ENCODE data around the gene TTLL11. TPM values are rescaled to one million over a fixed set of nuclear protein-coding genes. Genes with fewer than 3 reads are reported as not detected.

The TTLL11 gene
- polyA plus RNA-seq, 4 donors: 3.2 to 4.8 (median 3.9) TPM

- WGBS, 3 donors: 82 to 88% (median 85%) methylated on average over 9 of the region's 9 CpGs
- no peak overlapping the region for H3K4me3 ChIP-seq (ENCODE audit: low read depth in 1 of 3, low read length in 3 of 3)
- H3K36me3 ChIP-seq (ENCODE audit: control insufficient read depth in 3 of 3, insufficient read depth in 2 of 3, low read depth in 1 of 3, low read length in 3 of 3): peaks cover 0 to 3% (median 0%) of the 10 kb centered on the region in 3 donors
- peaks cover 0 to 7% (median 0%) of the 10 kb centered on the region in 3 donors for H3K4me1 ChIP-seq (ENCODE audit: control insufficient read depth in 3 of 3, insufficient read depth in 2 of 3, low read depth in 1 of 3, low read length in 2 of 3)
- FAIRE-seq (no peak), DNase-seq (no peak)
- H3K9me3 ChIP-seq (ENCODE audit: control insufficient read depth in 2 of 2, insufficient read depth in 1 of 2, low read depth in 1 of 2, low read length in 1 of 2): no peaks in the 10 kb centered on the region
- H3K27ac ChIP-seq (ENCODE audit: low read depth in 1 of 3, low read length in 2 of 3): no peak overlapping the region
- H3K27me3 ChIP-seq (ENCODE audit: control insufficient read depth in 3 of 3, insufficient read depth in 3 of 3, low read length in 3 of 3): no peaks in the 10 kb centered on the region
These were observed 275.6 kb downstream of the TTLL11 start for GRCh38 chr9:121817476-121817875.

DNA sequence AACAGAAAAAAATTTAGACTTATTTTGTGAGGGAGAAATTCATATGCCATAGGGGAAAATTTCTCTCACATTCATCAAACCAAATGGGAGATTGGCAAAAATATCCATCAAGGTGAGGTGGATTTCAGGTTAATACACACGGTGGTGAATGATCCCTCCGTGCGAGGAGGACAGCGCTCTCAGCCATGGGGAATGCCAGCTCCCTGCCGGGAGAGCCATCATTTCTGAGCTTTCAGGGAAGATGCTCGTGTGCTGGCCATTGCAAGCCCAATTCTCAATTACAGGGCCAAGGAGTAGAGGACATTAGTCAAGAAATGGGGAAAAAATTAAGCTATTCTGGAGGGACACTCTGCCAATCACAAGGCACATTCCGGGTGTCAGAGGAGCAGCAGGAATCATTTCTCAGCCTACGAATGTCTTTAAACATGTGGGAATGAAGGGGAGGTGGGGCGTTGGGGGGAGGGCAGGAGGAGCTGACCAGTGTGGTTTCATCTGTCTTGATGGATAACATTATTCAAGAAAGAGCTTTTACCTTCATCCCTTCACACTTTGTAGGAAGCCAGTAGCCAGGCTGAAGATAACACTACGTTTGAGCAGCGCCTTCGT, 276.2 kb downstream of the TTLL11 start:
- Histone ChIP-seq H3K4me3 (ENCODE audit: low read depth in 1 of 3, low read length in 3 of 3) (no peak overlapping the region), H3K27me3 (ENCODE audit: control insufficient read depth in 3 of 3, insufficient read depth in 3 of 3, low read length in 3 of 3) (no peaks in the 10 kb centered on the region), H3K4me1 (ENCODE audit: control insufficient read depth in 3 of 3, insufficient read depth in 2 of 3, low read depth in 1 of 3, low read length in 2 of 3) (peaks cover 0 to 7% (median 0%) of the 10 kb centered on the region in 3 donors), H3K27ac (ENCODE audit: low read depth in 1 of 3, low read length in 2 of 3) (no peak overlapping the region), H3K36me3 (ENCODE audit: control insufficient read depth in 3 of 3, insufficient read depth in 2 of 3, low read depth in 1 of 3, low read length in 3 of 3) (peaks cover 0 to under 1% (median 0%) of the 10 kb centered on the region in 3 donors), H3K9me3 (ENCODE audit: control insufficient read depth in 2 of 2, insufficient read depth in 1 of 2, low read depth in 1 of 2, low read length in 1 of 2) (no peaks in the 10 kb centered on the region)
- DNase-seq: no peak
- WGBS, 3 donors: 74 to 82% (median 79%) methylated on average over 12 of the region's 12 CpGs
- no peak for FAIRE-seq

DNA sequence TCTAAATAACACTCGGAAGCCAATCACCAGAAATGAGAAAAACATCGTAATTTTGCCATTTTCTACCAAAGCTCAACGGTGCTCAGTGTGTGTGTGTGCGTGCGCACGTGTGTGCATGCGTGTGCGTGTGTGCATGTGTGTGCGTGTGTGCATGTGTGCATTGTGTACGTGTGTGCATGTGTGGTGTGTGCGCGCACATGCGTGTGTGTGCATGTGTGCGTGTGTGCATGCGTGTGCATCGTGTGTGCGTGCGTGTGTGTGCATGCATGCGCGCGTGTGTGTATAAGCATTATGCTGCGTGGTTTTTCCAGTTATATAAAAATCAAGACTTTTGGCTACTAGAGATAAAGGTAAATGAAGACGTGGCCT, 276.7 kb downstream of the TTLL11 start:
- FAIRE-seq: no peak
- no peaks in the 10 kb centered on the region for H3K27me3 ChIP-seq (ENCODE audit: control insufficient read depth in 3 of 3, insufficient read depth in 3 of 3, low read length in 3 of 3)
- H3K27ac ChIP-seq (ENCODE audit: low read depth in 1 of 3, low read length in 2 of 3): no peak overlapping the region
- DNase-seq: no peak
- peaks cover 0 to 7% (median 0%) of the 10 kb centered on the region in 3 donors for H3K4me1 ChIP-seq (ENCODE audit: control insufficient read depth in 3 of 3, insufficient read depth in 2 of 3, low read depth in 1 of 3, low read length in 2 of 3)
- no peak overlapping the region for H3K4me3 ChIP-seq (ENCODE audit: low read depth in 1 of 3, low read length in 3 of 3)
- no peaks in the 10 kb centered on the region for H3K9me3 ChIP-seq (ENCODE audit: control insufficient read depth in 2 of 2, insufficient read depth in 1 of 2, low read depth in 1 of 2, low read length in 1 of 2)
- H3K36me3 ChIP-seq (ENCODE audit: control insufficient read depth in 3 of 3, insufficient read depth in 2 of 3, low read depth in 1 of 3, low read length in 3 of 3): no peaks in the 10 kb centered on the region
- 87 to 93% (median 90%) methylated on average over 23 of the region's 23 CpGs for WGBS, 3 donors

- Histone ChIP-seq H3K9me3 (ENCODE audit: control insufficient read depth in 2 of 2, insufficient read depth in 1 of 2, low read depth in 1 of 2, low read length in 1 of 2) (no peaks in the 10 kb centered on the region), H3K4me3 (ENCODE audit: low read depth in 1 of 3, low read length in 3 of 3) (no peak overlapping the region), H3K27me3 (ENCODE audit: control insufficient read depth in 3 of 3, insufficient read depth in 3 of 3, low read length in 3 of 3) (no peaks in the 10 kb centered on the region), H3K36me3 (ENCODE audit: control insufficient read depth in 3 of 3, insufficient read depth in 2 of 3, low read depth in 1 of 3, low read length in 3 of 3) (no peaks in the 10 kb centered on the region), H3K27ac (ENCODE audit: low read depth in 1 of 3, low read length in 2 of 3) (no peak overlapping the region), H3K4me1 (ENCODE audit: control insufficient read depth in 3 of 3, insufficient read depth in 2 of 3, low read depth in 1 of 3, low read length in 2 of 3) (peaks cover 0 to 7% (median 0%) of the 10 kb centered on the region in 3 donors)
- FAIRE-seq (no peak), DNase-seq (peak in 1 of 2 donors; percentile 30)
- WGBS, 3 donors: 77 to 82% (median 80%) methylated on average over 31 of the region's 31 CpGs
These were observed 277.3 kb downstream of the TTLL11 start for GRCh38 chr9:121815546-121816448.

DNA sequence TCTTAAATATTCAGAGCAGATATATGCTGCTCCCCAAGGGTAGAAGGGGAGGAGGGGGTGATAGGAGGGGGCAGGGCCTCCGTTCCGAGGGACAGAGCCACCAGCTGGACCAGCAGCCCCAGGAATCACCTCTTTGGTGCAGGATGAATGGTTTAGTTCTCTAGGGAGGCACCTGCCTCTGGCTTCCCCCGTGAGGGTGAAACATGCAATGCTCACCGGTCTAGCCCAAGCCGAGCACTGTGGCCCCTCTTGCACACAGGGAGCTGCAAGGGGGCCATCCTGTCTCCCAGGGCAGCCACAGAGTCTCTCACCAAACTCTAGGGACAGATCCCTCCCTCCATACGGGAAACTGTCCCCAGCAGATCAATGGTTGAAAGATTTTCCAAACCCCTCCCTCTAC, 278.0 kb downstream of the TTLL11 start:
- WGBS, 3 donors: 88 to 89% (median 89%) methylated on average over 6 of the region's 6 CpGs
- FAIRE-seq: no peak
- no peak for DNase-seq
- Histone ChIP-seq H3K27ac (ENCODE audit: low read depth in 1 of 3, low read length in 2 of 3) (no peak overlapping the region), H3K4me3 (ENCODE audit: low read depth in 1 of 3, low read length in 3 of 3) (no peak overlapping the region), H3K9me3 (ENCODE audit: control insufficient read depth in 2 of 2, insufficient read depth in 1 of 2, low read depth in 1 of 2, low read length in 1 of 2) (no peaks in the 10 kb centered on the region), H3K27me3 (ENCODE audit: control insufficient read depth in 3 of 3, insufficient read depth in 3 of 3, low read length in 3 of 3) (no peaks in the 10 kb centered on the region), H3K4me1 (ENCODE audit: control insufficient read depth in 3 of 3, insufficient read depth in 2 of 3, low read depth in 1 of 3, low read length in 2 of 3) (peaks cover 0 to 7% (median 0%) of the 10 kb centered on the region in 3 donors), H3K36me3 (ENCODE audit: control insufficient read depth in 3 of 3, insufficient read depth in 2 of 3, low read depth in 1 of 3, low read length in 3 of 3) (no peaks in the 10 kb centered on the region)

DNA sequence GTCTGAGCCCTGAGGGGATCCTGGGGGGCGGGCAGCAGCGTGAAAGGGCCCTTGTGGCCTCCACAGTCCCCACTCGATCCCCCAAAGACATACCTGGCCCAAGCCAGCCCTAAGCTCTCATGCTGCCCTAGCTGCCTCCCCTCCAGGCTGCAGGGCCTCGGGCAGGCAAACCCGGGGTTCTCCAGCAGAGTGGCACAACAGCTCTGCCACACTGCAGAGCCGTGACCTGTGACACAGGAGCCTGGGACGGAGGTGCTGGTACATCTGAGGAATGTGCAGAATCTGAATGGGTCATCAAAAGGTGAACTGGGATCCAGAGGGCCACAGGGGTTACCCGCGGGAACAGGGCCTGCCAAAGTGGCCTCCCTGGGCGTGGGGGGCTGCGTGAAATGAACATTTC, 278.5 kb downstream of the TTLL11 start:
- H3K4me3 ChIP-seq (ENCODE audit: low read depth in 1 of 3, low read length in 3 of 3): no peak overlapping the region
- H3K4me1 ChIP-seq (ENCODE audit: control insufficient read depth in 3 of 3, insufficient read depth in 2 of 3, low read depth in 1 of 3, low read length in 2 of 3): peaks cover 0 to 6% (median 0%) of the 10 kb centered on the region in 3 donors
- FAIRE-seq: no peak
- DNase-seq: no peak
- H3K27me3 ChIP-seq (ENCODE audit: control insufficient read depth in 3 of 3, insufficient read depth in 3 of 3, low read length in 3 of 3): no peaks in the 10 kb centered on the region
- no peaks in the 10 kb centered on the region for H3K36me3 ChIP-seq (ENCODE audit: control insufficient read depth in 3 of 3, insufficient read depth in 2 of 3, low read depth in 1 of 3, low read length in 3 of 3)
- 83 to 90% (median 86%) methylated on average over 11 of the region's 11 CpGs for WGBS, 3 donors
- no peak overlapping the region for H3K27ac ChIP-seq (ENCODE audit: low read depth in 1 of 3, low read length in 2 of 3)
- no peaks in the 10 kb centered on the region for H3K9me3 ChIP-seq (ENCODE audit: control insufficient read depth in 2 of 2, insufficient read depth in 1 of 2, low read depth in 1 of 2, low read length in 1 of 2)

DNA sequence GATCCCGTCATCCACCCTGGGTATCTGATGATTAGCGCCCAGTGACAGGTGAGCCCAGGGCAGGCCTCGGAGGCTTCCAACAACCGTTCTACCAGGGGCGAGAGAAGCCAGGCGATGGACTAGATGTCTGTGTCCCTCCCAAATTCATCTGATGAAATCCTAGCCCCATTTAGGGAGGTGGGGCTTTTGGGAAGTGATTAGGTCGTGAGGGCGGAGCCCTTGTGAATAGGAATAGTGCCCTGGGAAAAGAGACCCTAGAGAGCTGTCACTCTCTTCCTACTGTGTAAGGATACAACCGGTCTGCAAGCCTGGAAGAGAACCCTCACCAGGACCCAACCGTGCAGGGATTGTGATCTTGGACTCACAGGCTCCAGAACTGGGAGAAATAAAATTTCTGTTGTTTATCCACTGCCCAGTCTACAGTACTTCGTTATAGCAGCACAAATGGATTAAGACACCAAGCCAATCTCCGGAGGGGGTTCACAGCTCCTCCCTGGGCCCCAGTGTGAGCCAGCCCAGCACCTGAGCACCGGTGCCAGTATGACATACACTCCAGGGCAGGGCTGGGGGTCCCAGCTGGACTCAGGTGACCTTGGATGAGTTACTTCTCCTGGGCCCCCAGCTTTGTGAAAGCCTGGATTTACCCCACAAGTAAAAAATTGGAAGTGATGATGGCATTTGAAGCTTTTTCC, 279.4 kb downstream of the TTLL11 start:
- DNase-seq: no peak
- Histone ChIP-seq H3K4me1 (ENCODE audit: control insufficient read depth in 3 of 3, insufficient read depth in 2 of 3, low read depth in 1 of 3, low read length in 2 of 3) (no peaks in the 10 kb centered on the region), H3K9me3 (ENCODE audit: control insufficient read depth in 2 of 2, insufficient read depth in 1 of 2, low read depth in 1 of 2, low read length in 1 of 2) (no peaks in the 10 kb centered on the region), H3K36me3 (ENCODE audit: control insufficient read depth in 3 of 3, insufficient read depth in 2 of 3, low read depth in 1 of 3, low read length in 3 of 3) (no peaks in the 10 kb centered on the region), H3K27ac (ENCODE audit: low read depth in 1 of 3, low read length in 2 of 3) (no peak overlapping the region), H3K4me3 (ENCODE audit: low read depth in 1 of 3, low read length in 3 of 3) (no peak overlapping the region), H3K27me3 (ENCODE audit: control insufficient read depth in 3 of 3, insufficient read depth in 3 of 3, low read length in 3 of 3) (no peaks in the 10 kb centered on the region)
- no peak for FAIRE-seq
- WGBS, 3 donors: 81 to 86% (median 84%) methylated on average over 13 of the region's 13 CpGs

DNA sequence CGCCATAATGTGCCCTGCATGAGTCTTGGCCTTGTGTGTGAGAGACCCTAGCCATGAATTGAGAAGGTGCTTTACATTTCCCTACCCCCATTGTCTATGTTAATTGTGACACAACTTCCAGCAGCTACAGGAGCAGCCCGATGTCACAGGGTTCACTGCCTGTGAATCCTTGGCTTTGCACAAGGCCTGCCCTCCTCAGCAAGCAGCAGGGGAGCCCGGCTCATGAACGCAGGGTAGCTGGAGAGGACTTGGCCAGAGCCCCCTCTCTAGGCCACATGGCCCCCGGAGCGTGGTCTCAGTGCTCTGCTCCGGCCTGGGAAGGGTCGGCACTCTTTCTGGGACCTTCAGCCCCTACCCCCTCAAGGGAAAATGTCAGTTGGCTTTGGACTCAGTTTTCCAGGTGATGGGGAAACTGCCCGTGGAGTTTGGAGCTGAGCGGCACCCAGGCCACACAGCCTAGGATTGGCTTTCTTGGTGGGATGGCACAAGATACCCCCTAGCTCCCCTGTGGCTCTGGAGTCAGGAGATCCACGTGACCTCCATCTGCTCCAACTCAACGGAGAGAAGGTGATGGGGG, 280.9 kb downstream of the TTLL11 start:
- FAIRE-seq (no peak), DNase-seq (no peak)
- Histone ChIP-seq H3K9me3 (ENCODE audit: control insufficient read depth in 2 of 2, insufficient read depth in 1 of 2, low read depth in 1 of 2, low read length in 1 of 2) (no peaks in the 10 kb centered on the region), H3K27ac (ENCODE audit: low read depth in 1 of 3, low read length in 2 of 3) (no peak overlapping the region), H3K36me3 (ENCODE audit: control insufficient read depth in 3 of 3, insufficient read depth in 2 of 3, low read depth in 1 of 3, low read length in 3 of 3) (no peaks in the 10 kb centered on the region), H3K27me3 (ENCODE audit: control insufficient read depth in 3 of 3, insufficient read depth in 3 of 3, low read length in 3 of 3) (no peaks in the 10 kb centered on the region), H3K4me1 (ENCODE audit: control insufficient read depth in 3 of 3, insufficient read depth in 2 of 3, low read depth in 1 of 3, low read length in 2 of 3) (no peaks in the 10 kb centered on the region), H3K4me3 (ENCODE audit: low read depth in 1 of 3, low read length in 3 of 3) (no peak overlapping the region)
- 85 to 89% (median 88%) methylated on average over 12 of the region's 12 CpGs for WGBS, 3 donors
